ENCODE data around the gene SYT7.

Gene SYT7

DNA sequence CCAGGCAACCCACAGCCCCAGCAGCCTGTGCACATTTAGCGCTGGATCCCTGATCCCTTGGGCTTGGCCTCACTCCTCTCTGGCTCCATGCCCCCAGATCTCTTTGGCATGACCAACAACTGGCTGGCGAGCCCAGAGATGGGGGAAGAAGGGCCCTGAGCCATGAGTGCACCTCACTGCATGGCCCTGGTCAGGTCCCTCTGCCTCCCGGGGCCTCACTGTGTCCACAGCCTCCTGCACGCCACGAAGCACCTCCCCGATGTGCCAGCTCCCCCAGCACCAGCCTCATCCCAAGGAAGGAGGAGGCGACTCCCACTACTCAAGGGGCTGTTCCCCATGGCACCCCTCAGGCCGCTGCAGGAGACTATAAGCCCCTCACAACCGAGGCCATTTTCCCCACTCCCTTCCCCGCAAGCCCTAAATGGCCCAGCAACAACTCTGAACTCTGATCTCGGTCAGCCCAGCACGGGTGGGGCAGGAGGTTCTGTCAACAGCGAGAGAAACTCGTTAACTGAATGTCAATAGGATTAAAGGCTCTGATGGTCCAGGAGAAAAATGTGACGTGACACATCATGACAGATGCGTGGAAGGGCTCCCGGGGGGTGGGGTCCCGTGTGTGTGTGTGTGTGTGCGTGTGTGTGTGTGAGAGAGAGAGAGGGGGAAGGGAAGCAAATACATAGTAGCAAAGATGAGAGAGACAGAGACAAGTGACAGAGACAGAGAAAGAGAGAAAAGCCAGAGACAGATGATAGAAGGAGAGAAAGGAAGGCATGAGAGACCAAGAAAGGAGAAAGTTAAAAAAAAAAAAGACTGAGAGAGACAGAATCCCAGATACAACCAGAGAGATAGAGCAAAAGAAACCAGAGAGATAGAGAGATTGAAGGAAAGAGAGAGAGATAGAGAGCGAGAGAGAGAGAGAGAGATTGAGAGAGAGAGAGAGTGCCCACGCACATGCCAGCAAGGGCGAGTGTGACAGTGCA is 28.4 kb upstream of the SYT7 start:
- DNase-seq, result no peak

DNA sequence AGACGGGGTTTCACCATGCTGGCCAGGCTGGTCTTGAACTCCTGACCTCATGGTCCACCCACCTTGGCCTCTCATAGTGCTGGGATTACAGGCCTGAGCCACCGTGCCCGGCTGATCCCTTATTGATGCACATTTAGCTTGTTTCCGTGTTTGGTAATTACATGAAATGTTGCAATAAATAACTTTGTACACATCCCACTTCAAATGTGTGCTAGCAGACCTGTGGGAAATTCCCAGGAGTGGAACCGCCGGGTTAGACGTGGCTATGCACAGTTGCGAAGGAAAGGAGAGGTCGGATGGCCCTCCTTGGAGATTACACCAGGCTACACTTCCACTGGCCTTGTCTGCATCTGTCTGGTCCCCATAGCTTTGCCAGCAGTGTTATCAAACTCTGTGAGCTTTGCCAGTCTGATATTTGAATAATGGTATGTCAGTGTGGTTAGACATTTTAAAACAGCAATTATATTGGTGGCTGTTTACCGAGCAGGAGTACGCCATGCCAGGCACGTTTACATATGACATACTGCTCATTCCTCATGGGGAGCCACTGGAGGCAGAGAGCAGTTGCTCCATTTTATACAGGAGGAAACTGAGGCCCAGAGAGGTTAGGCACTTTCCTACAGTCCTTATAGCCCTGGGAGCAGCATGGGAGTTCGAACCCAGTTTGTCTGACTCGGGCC is 27.2 kb upstream of the SYT7 start:
- DNase-seq, result no peak

DNA sequence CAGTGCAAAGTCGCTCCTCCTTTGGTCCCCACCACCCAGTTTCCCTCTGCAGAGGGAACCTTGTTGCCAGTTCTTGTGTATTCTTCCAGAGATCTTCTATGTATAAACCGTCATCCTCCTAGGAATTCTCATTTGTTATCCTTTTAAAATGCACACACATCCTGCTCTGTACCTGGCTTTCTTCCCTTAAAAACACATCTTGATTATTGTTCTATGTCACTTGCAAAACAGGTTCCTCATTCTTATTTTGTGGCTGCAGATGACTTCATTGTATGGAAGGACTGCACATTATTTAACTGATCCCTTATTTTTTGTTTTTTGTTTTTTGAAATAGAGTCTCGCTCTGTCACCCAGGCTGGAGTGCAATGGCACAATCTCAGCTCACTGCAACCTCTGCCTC is 26.6 kb upstream of the SYT7 start:
- DNase-seq, result no peak

DNA sequence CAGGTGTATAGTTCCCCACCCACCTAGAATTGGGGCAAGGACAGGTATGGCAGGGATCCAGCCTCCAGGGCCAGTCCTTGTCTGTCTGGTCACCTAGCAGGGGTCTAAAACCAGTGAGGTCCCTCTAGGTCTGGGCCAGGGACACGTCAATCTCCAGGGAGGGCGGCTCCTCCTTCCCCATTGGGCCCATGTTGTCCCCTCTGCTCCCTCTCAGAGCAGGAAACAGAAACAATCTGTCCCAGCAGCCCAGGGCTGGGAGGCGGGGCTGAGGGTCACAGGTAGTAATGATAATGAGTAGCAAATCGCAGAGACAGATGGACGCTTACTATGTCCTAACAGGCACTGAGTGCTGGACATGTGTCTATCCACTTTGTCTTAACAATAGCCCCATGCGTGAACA is 22.8 kb upstream of the SYT7 start:
- DNase-seq, result no peak

DNA sequence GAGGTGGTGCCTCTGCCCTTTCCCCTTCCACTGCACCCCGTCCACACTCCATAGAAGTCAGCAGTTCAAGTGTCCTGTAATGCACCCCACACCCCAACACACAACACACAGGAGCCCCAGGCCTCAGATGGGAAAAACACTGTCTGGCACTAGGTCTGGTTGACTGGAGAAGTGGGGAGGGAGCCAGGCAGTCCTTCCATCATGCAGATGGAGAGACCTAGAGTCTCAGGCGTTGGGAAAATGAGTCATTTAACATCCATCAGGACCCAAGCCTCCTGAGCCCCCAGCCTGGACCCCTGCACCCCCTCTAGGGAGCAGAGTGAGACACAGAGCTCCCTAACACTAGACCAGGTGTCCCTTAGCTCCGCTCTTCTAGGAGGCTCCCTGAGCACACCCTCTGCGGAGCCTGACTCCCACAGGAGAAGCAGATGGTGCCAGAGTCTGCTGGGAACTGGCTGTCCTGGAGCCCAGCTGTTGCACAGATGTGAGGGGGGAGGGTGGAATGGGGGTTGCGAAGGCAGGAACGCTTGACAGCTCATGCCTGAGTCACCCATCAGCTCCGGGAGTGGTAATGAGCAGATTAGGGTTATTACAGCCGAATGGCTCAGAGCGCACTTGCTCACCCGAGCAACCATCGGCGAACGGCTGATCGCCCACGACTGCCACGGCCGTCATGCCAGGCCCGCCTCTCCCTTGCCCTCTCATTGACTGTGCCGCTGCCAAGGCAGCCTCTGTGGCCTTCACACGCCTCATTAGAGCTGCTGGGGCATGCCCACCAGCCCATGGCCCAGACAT is 22.1 kb upstream of the SYT7 start:
- DNase-seq, result no peak

GRCh38 chr11:61601512-61601911 is 20.6 kb upstream of the SYT7 start:
- no peak for DNase-seq

DNA sequence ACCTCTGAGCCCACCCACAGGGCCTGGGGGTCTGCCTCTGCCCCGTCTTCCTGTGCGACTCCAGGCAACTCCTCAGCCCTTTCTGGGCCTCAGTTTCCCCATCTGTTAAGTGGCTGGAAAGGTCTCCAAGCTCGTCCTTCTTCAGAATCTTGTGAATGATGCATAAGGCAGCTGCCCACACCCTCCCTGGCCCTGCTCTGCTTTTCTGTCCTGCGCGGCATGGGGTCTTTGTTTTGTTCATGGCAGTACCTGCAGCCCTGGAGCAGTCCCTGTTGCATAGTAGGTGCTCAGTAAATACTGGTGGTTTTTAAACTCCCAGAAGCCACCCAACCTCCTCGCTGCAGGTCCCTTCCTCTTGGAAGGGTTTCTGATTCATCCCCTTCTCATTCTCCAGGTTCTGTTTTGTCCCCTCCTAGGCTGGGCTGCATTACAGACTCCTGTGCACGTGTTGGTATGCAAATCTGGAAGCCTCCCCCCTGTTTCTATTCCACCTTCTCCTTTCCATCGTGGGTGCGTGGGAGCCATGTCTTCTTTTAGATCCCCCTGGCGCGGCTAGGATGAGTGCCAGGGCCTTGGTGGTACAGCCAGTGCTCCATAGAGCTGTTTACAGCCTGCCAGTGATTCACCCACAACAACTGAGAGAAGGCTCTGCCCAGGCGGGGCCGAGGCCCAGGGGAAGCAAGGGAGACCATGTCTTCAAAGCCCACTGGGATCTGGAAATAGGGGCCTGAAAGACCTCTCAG is 19.3 kb upstream of the SYT7 start:
- no peak for DNase-seq

DNA sequence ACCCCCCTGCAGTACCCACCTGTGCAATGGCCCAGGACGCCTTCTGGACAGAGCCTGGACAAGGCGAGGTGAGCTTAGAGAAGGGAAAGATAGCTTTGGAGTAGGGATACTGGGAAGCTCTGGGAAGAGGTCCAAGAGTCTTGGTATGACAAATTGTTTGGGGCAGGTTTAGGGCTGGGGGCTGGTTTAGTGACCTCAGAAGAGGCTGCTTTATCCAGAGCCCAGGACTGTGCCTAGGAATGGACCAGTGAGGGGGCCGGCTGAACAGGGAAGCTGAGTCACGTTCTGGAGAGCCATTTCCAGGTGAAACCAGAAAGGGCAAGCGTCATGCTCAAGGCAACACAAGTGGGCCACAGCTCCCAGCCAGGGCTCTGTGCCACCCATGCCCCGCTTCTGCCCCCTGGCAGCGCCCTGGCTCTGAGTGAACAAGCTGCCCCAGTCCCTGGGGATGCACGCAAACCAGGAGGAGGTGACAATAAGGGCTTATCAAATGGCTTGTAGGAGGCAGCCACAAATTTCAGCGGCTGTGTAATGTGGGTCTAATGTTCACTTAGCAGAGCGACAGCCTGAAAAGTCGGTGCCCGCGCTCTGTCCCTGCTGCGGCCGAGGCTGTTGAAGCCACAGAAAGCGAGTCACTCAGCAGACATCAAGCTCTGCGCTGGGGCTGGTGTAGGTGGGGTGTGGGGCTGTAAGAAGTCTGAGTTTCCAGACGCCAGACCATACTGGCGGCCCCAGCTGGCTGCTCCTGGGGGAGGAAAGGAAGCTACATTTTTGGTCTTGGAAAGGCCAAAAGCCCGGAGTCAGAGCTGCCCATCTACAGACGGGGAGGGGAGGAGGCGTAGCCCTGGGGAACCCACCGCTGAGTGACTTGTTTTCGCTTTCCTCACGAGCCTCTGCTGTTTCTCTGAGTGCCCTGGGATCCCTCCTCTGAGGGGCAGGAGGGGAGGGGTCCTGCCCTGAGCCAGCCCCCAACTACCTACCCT is 18.3 kb upstream of the SYT7 start:
- DNase-seq, result no peak

DNA sequence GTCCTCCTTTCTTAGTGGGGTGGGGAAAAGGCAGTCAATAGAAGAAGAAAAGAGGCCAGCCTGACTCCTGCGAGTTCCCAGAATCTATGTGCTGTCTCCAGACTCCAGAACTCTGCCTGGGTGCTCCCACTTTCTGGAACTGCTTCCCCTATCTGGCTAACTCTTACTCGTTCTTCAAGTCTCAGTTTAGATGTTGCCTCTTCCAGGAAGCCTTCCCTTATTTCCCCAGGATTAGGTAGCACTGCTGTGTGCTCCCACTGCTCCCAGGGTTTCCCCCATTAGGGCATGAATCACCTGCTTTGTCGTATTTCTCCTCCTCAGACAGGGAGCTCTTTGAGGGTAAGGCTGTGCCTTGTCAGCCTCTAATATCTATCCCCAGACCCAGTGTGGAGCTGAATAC is 17.5 kb upstream of the SYT7 start:
- DNase-seq, result no peak

DNA sequence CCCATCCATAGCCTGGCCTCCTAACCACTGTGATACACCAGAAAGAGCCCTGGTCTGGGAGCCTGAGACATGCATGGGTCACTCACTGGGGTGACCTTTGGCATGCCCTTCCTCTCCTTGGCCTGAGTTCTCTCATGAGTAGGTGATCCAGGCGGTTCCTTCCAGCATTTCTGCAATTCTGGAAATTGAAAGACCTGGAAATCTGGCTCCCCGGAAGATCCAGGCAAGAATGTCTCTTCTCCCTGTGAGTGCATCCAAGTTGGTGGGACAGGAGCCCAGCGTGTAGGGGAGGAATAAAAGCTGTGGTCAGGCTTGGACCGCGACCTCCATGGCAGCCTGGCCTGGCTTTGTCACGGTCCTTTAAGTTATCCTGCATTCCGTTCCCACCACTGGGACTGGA is 16.1 kb upstream of the SYT7 start:
- DNase-seq, result no peak

GRCh38 chr11:61596542-61596941 is 15.7 kb upstream of the SYT7 start:
- no peak for DNase-seq

GRCh38 chr11:61594907-61595257 is 14.0 kb upstream of the SYT7 start:
- DNase-seq, result no peak

DNA sequence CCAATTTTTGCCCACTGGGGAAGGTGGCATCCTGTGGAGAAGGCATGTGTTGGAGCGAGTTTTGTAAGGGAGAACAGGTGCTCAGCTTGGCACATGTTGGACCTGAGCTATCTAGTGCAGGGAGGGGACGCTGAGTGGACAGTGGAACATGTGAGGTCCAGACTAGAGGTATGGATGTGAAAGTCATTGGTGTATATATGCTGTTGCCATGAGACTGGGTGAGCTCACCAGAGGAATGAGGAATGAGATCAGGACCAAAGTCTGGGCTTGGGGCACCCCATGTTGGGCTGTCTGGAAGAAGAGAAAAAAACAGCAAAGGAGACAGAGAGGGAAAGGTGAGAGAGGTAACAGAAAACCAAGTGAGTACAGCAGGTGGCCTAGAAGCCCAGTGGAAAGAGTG is 12.3 kb upstream of the SYT7 start:
- no peak for DNase-seq

DNA sequence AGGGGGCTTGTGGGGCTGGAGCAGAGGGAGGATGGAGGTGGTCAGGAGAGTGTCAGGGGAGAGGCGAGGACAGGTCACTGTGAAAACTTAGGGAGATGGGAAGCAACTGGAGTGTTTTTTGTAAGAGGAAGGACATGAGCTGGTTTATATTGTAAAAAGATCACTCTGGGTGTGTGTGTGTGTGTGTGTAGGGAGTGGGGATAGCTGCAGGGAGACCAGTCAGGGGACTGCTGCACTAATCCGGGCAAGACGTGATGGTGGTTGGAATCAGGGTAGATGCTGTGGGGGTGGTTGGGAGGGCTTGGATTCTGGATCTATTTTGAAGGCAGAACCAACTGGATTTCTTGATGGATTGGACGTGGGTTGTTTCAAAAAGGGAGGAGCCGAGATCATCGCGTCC is 11.3 kb upstream of the SYT7 start:
- no peak for DNase-seq

GRCh38 chr11:61589961-61590360 is 9.1 kb upstream of the SYT7 start:
- no peak for DNase-seq

DNA sequence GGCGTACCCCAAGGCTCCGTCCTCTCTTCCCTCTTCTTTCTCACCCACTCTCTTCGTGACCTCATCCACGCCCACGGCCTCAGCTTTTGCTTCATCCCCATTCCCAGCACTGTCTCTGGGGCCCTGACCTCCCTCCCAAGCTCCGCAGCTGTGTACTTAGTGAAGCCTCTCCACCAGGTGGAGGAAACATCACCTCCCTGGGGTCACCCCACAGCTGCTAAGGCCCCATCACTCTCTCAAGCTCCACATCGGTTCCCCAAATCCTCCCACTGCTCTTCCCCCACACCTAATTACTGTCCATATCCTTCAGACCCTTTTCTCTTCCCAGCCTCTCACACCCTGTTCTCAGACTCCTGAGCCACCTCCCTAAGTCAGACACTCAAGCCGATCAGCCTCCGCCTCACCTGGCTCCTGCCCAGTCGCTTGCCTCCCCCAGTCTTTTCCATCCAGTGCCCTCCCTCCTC is 7.9 kb upstream of the SYT7 start:
- no peak for DNase-seq

- DNase-seq, result peak; percentile 23 to 66 (median 47)
Measured at GRCh38 chr11:61587951-61588727, 7.3 kb upstream of the SYT7 start.

DNA sequence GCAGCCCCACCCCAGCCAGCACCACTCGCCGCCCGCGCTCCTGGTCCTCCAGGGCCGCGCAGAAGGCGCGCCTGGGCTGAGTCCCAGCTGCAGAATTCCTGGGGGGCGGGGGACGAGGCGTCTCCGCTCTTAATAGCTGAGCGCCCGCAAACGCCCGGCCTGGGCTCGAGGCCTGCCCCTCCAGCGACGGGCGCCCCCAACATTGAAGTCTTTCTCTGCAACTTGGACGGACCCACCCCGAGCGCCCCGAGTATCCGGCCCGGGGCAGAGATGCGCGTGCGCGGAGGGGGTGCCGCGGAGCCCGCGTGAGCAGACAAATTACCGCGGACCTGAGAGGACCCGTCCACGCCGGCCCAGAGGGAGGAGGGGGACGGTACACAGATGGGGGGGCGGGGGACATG is 6.7 kb upstream of the SYT7 start:
- peak in 2 of 5 donors; percentile 17 to 29 for DNase-seq

DNA sequence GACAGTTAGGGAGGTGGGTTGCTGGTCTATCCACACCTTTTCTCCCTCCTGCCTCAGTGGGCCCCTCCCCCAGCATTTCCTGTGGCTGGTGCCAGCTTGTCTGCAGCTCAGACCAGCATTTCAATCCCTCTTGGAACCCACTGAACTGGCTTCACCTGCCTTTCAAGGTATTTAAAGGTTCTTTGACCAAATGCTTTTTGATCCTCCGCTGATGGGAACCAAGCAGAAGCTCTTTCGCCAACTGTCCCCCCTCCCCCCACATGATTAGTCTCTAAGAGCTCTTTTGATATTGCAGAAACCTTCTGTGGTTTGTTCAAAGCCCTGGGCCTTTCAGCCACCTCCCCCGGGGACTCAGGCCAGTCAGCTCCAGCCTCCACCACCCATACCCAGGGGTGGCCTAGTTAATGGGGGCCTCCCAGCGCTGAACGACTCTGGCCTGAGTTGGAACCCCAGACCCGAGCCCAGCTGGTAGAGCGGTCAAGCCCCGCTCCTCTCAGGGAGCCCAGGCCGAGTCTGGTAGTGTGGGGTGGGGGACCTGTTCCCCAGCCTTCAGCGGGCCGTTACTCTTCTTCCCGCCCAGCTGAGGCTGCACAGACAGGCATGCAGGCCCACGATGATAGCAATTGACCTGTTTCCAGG is 6.0 kb upstream of the SYT7 start:
- DNase-seq, result no peak

DNA sequence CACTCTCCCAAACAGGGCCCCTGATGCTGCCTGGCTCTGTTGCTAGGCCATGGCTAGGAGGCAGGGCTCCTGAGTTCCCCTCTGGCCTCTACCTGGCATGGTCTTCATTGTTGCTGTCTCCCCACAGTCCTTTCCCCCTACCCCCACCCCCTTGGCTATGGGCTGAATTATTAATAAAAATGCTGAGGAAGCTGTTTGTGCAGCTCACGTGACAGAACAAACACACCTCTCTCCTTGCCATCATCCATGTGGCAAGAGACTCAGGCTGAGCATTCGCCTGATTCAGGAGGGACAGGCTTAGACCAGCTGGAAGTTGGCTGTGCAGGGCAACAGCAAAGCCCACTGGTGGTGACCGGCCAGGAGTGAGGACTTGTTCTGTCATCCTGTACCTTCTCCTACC is 4.2 kb upstream of the SYT7 start:
- no peak for DNase-seq

Measured in T-helper 1 cell (primary cell).